Retina (tissue), 1 donor: ENCODE measurements around the gene IGFL4.

Source experiments
- DNase-seq: peaks from one replicate; pipeline ENCODE4 v3.0.0-alpha.2; 2016

Gene IGFL4

GRCh38 chr19:46060012-46060411, 19.2 kb upstream of the IGFL4 start:
- no peak for DNase-seq

GRCh38 chr19:46058778-46059177, 18.0 kb upstream of the IGFL4 start:
- DNase-seq: no peak

- DNase-seq: no peak
Observed at GRCh38 chr19:46056536-46056935, 15.7 kb upstream of the IGFL4 start.

- DNase-seq: no peak
Observed at GRCh38 chr19:46052896-46053295, 12.1 kb upstream of the IGFL4 start.

GRCh38 chr19:46049597-46049996, 8.8 kb upstream of the IGFL4 start:
- DNase-seq: no peak

GRCh38 chr19:46043519-46043918, 2.7 kb upstream of the IGFL4 start:
- DNase-seq: no peak

- no peak for DNase-seq
Observed at GRCh38 chr19:46042252-46042883, 1.6 kb upstream of the IGFL4 start.

- DNase-seq: no peak
Observed at GRCh38 chr19:46040125-46040524, 677 bp downstream of the IGFL4 start.

- DNase-seq: no peak
Observed at GRCh38 chr19:46036744-46037128, 4.1 kb downstream of the IGFL4 start.

GRCh38 chr19:46035986-46036743, 4.6 kb downstream of the IGFL4 start:
- DNase-seq: no peak

- DNase-seq: no peak
Observed at GRCh38 chr19:46035546-46035945, 5.3 kb downstream of the IGFL4 start.

GRCh38 chr19:46033401-46033800, 7.4 kb downstream of the IGFL4 start:
- no peak for DNase-seq

GRCh38 chr19:46032597-46033025, 8.2 kb downstream of the IGFL4 start:
- no peak for DNase-seq

GRCh38 chr19:46031781-46032596, 8.8 kb downstream of the IGFL4 start:
- no peak for DNase-seq

- DNase-seq: no peak
Observed at GRCh38 chr19:46030812-46031550, 9.8 kb downstream of the IGFL4 start.

- no peak for DNase-seq
Observed at GRCh38 chr19:46025835-46026234, 15.0 kb downstream of the IGFL4 start.

GRCh38 chr19:46023311-46023779, 17.5 kb downstream of the IGFL4 start:
- no peak for DNase-seq

- DNase-seq: peak; percentile 38
Observed at GRCh38 chr19:46022431-46023310, 18.1 kb downstream of the IGFL4 start, which contains the start of gene PGLYRP1. TSS of gene PGLYRP1 (minus strand) at chr19:46023053. CDS start at chr19:46023021, 32 bp downstream.

- no peak for DNase-seq
Observed at GRCh38 chr19:46022061-46022430, 18.8 kb downstream of the IGFL4 start.

- no peak for DNase-seq
Observed at GRCh38 chr19:46021531-46022041, 19.2 kb downstream of the IGFL4 start.

- no peak for DNase-seq
Observed at GRCh38 chr19:46020819-46021125, 20.0 kb downstream of the IGFL4 start.

GRCh38 chr19:46019270-46019669, 21.5 kb downstream of the IGFL4 start:
- no peak for DNase-seq
